Esophagus muscularis mucosa (tissue), 4 donors: ENCODE results near the gene IKZF2. TPM values are rescaled to one million over a fixed set of nuclear protein-coding genes. Genes with fewer than 3 reads are reported as not detected.
A peak's percentile ranks its signal among the peaks of the same experiment; 100 is the strongest.

ENCODE experiments used
- DNase-seq: peaks from one replicate; pipeline ENCODE4 v3.0.0-alpha.2; 2017; ENCODE audit errors: extremely low spot score
- H3K27ac ChIP-seq, 4 donors: fragments of 200-600 bp; sonication (generic); replicated peaks in 1 of 4; 1 replicate in 3 of 4; 2 replicates in 1 of 4; pipeline ENCODE4 v1.5.1; 2016 to 2019; ENCODE audit warnings: mild to moderate bottlenecking in 1 of 4
- H3K27me3 ChIP-seq, 4 donors: fragments of 200-600 bp; sonication (generic); one replicate each; pipeline versions ENCODE4 v1.5.1 to v1.6.0; 2016 to 2019
- H3K36me3 ChIP-seq, 4 donors: fragments of 200-600 bp; sonication (generic); one replicate each; pipeline ENCODE4 v1.5.1; 2016 to 2019
- H3K4me1 ChIP-seq, 4 donors: fragments of 200-600 bp; sonication (generic); one replicate each; pipeline ENCODE4 v1.5.1; 2016 to 2019
- H3K4me3 ChIP-seq, 4 donors: fragments of 200-600 bp; sonication (generic); 1 replicate in 2 of 4; 2 replicates in 2 of 4; pipeline ENCODE4 v1.5.1; 2016 to 2019; ENCODE audit warnings: mild to moderate bottlenecking in 4 of 4, moderate library complexity in 1 of 4
- H3K9me3 ChIP-seq, 4 donors: fragments of 200-600 bp; sonication (generic); 1 replicate in 3 of 4; 2 replicates in 1 of 4; pipeline ENCODE4 v1.5.1; 2016 to 2019
- EP300 ChIP-seq: sonication (generic); formaldehyde crosslinking; IDR thresholded peaks from one replicate; pipeline ENCODE4 v1.6.1; 2017; ENCODE audit warnings: antibody characterized with exemption
- POLR2A ChIP-seq: fragments of 450-650 bp; IDR thresholded peaks from one replicate; pipeline ENCODE4 v1.6.1; 2017; ENCODE audit warnings: antibody characterized with exemption, moderate library complexity, mild to moderate bottlenecking, low read depth
- POLR2AphosphoS5 ChIP-seq, 2 donors: sonication (generic); formaldehyde crosslinking; IDR thresholded peaks; one replicate each; pipeline ENCODE4 v1.6.1; 2017; ENCODE audit warnings: antibody characterized with exemption in 2 of 2
- WGBS: methylation state at CpG from one replicate; pipeline ENCODE4 v1.1.5; 2018; 5-methylcytosine and 5-hydroxymethylcytosine counted together
- intact Hi-C: fragments of 100-400 bp; cut with DNase I; formaldehyde crosslinking; loops from one replicate; pipeline ENCODE4 v1.15.1; 2023
- total RNA-seq, 4 donors: library from RNA; depleted of rRNA; stranded (reverse); fragments of >200 nt; gene quantifications; one replicate each; pipeline versions ENCODE4 v1.1.0 to v1.2.1, GENCODE V29; 2016
- TF ChIP-seq, protein P1 (sequence below), 3 experiments: fragments of 200-600 bp in 2 of 3; fragments of 450-650 bp in 1 of 3; sonication (generic) in 2 of 3; IDR thresholded peaks; one replicate each; pipeline ENCODE4 v1.5.1; 2017 to 2019; ENCODE audit warnings: antibody characterized with exemption in 3 of 3, mild to moderate bottlenecking in 2 of 3, moderate library complexity in 1 of 3

Gene IKZF2
- total RNA-seq, 4 donors from 2014 or later = 6.5 to 11.2 (median 8.8) TPM

DNA sequence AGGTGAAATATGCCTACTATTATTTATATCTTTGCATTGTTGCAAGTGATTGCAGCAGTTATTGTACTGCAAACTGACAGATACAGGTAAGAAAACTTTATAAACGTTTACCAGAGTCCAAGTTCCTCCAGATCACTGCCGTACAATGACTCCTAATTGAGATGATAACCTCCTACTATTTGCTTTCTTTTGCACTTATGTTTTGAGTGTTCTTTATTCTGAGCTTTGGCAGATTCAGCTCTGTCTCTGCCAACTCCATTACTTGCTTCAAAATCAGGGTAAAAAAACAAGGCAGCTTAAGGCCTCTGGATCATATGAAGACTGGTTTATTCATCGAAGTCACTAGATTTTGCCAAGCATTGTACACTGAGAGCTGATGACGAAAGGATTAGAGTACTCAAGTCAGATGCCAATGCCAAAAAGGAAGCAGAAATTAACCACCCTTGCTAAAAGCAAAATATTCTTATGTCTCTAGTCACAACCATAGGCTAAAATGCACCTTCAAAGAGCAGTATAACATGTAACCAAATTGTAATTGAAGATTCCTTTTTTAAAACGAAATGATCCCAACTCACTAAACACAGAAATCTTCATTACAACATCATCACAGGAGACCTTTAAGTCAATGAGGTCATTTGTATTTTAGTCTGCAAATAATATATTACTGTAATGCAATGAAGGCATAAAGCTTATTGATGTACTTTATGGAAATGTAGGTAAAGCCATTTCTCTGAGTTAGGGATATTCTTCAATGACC, 10.5 kb upstream of the IKZF2 start:
- Histone ChIP-seq H3K9me3 (no peaks in the 10 kb centered on the region), H3K4me1 (peaks cover 0 to 25% (median 15%) of the 10 kb centered on the region in 4 donors), H3K27ac (peak overlapping the region in 1 of 4 donors; percentile 15), H3K27me3 (no peaks in the 10 kb centered on the region), H3K4me3 (no peak overlapping the region), H3K36me3 (no peaks in the 10 kb centered on the region)
- TF ChIP-seq POLR2A = no peak
- TF ChIP-seq EP300 = no peak
- no peak for TF ChIP-seq POLR2AphosphoS5 (IDR thresholded peaks at IDR 0.05)
- TF ChIP-seq, protein P1, sequence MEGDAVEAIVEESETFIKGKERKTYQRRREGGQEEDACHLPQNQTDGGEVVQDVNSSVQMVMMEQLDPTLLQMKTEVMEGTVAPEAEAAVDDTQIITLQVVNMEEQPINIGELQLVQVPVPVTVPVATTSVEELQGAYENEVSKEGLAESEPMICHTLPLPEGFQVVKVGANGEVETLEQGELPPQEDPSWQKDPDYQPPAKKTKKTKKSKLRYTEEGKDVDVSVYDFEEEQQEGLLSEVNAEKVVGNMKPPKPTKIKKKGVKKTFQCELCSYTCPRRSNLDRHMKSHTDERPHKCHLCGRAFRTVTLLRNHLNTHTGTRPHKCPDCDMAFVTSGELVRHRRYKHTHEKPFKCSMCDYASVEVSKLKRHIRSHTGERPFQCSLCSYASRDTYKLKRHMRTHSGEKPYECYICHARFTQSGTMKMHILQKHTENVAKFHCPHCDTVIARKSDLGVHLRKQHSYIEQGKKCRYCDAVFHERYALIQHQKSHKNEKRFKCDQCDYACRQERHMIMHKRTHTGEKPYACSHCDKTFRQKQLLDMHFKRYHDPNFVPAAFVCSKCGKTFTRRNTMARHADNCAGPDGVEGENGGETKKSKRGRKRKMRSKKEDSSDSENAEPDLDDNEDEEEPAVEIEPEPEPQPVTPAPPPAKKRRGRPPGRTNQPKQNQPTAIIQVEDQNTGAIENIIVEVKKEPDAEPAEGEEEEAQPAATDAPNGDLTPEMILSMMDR (IDR thresholded peaks at IDR 0.05) = no peak
- intact Hi-C loops = no loop called here
- DNase-seq = no peak
- 26% methylated on average over 5 of the region's 5 CpGs for WGBS

GRCh38 chr2:213159768-213160167, 8.4 kb upstream of the IKZF2 start:
- Histone ChIP-seq H3K27ac (no peak overlapping the region), H3K9me3 (no peaks in the 10 kb centered on the region), H3K4me1 (peaks cover 0 to 14% (median 14%) of the 10 kb centered on the region in 4 donors), H3K27me3 (no peaks in the 10 kb centered on the region), H3K4me3 (no peak overlapping the region), H3K36me3 (no peaks in the 10 kb centered on the region)
- intact Hi-C loops = no loop called here
- 96% methylated on average over 2 of the region's 2 CpGs for WGBS
- TF ChIP-seq, protein P1 (IDR thresholded peaks at IDR 0.05) = no peak
- no peak for TF ChIP-seq POLR2A
- TF ChIP-seq EP300 = no peak
- no peak for TF ChIP-seq POLR2AphosphoS5 (IDR thresholded peaks at IDR 0.05)
- DNase-seq = no peak

- Histone ChIP-seq H3K27me3 (no peaks in the 10 kb centered on the region), H3K4me1 (peaks cover 0 to 25% (median 21%) of the 10 kb centered on the region in 4 donors), H3K27ac (no peak overlapping the region), H3K36me3 (no peaks in the 10 kb centered on the region), H3K4me3 (no peak overlapping the region), H3K9me3 (no peaks in the 10 kb centered on the region)
- no peak for DNase-seq
- 44% methylated on average over 3 of the region's 3 CpGs for WGBS
- TF ChIP-seq POLR2A (no peak), EP300 (no peak), POLR2AphosphoS5 (IDR thresholded peaks at IDR 0.05) (no peak)
- TF ChIP-seq, protein P1 (IDR thresholded peaks at IDR 0.05) = no peak
- intact Hi-C loops = no loop called here
Observed at GRCh38 chr2:213157242-213157641, 5.8 kb upstream of the IKZF2 start.

- 88% methylated on average over 2 of the region's 2 CpGs for WGBS
- Histone ChIP-seq H3K36me3 (no peaks in the 10 kb centered on the region), H3K4me1 (peaks cover 0 to 20% (median 16%) of the 10 kb centered on the region in 4 donors), H3K27me3 (no peaks in the 10 kb centered on the region), H3K9me3 (no peaks in the 10 kb centered on the region), H3K27ac (no peak overlapping the region), H3K4me3 (no peak overlapping the region)
- intact Hi-C loops = no loop called here
- DNase-seq = no peak
- TF ChIP-seq, protein P1 (IDR thresholded peaks at IDR 0.05) = no peak
- no peak for TF ChIP-seq POLR2A
- no peak for TF ChIP-seq EP300
- TF ChIP-seq POLR2AphosphoS5 (IDR thresholded peaks at IDR 0.05) = no peak
Observed at GRCh38 chr2:213156717-213157116, 5.3 kb upstream of the IKZF2 start.
